Right renal pelvis (tissue), 4 donors: Measurements from ENCODE around the gene BOD1. TPM values are rescaled to one million over a fixed set of nuclear protein-coding genes. Genes with fewer than 3 reads are reported as not detected.
A peak's percentile ranks its signal among the peaks of the same experiment; 100 is the strongest.
"Not testable (repeated sequence)": the region's sequence is repeated elsewhere in the genome, so short reads cannot be mapped to it uniquely, and the experiment has no call there.

ENCODE experiments used
- DNase-seq, 4 donors: peaks; one replicate each; pipeline ENCODE4 v3.0.0-alpha.2; 2013; ENCODE audit warnings: low read depth in 4 of 4, low spot score in 3 of 4, missing footprints in 1 of 4
- polyA plus RNA-seq, 4 donors: library from polyadenylated mRNA; unstranded; fragments of 120-200 nt; gene quantifications; one replicate each; pipeline ENCODE4 v1.2.1, GENCODE V29; 2013; ENCODE audit not compliant: insufficient read length in 4 of 4

The BOD1 gene
- polyA plus RNA-seq, 4 donors, result 109 to 118 (median 116) TPM

DNA sequence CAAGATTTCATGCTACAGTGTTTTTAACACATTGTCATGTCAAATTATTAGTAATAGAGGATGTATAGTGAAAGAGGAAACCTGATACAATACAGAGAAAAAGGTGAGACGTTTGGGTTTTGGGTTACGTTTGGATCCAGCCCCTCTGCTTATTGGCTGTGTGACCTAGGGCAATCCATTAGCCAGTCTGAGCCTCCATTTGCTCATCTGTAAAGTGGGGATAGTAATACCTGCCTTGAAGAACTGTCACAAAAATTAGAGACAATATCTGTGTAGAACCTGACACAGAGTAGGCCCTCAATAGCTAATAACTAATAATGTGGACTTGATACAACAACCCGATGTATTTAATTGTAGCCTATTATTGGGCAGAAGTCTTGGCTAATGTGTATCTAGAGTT is 4.3 kb upstream of the BOD1 start:
- no peak for DNase-seq

DNA sequence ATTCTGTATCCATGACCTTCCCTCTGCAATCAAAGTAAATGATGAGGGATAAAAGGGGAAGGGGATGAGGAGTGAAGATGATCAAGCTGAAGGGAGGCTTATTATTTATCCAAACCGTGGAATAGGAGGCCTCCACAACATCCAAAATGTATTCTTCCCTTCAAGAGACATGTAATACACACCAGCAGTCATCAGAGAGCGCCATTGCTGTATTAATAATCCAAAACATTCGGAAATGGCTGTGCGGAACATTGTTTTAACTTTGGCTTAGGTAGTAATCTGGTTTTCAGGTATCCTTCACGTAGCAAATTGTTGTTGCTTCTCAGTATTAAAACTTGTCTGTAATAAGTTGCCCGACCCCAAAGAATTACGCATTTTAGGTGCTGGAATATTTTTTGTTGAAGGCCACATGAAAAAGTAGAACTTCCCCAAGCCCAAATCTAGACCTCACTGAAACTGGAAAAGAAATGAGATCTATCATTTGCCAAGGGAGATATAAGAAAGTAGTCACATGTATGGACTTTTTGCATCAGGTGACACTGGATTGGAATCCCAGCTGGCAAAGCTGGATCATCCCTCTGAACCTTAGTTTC is 2.6 kb upstream of the BOD1 start:
- peak in 1 of 4 donors; percentile 55 for DNase-seq

DNA sequence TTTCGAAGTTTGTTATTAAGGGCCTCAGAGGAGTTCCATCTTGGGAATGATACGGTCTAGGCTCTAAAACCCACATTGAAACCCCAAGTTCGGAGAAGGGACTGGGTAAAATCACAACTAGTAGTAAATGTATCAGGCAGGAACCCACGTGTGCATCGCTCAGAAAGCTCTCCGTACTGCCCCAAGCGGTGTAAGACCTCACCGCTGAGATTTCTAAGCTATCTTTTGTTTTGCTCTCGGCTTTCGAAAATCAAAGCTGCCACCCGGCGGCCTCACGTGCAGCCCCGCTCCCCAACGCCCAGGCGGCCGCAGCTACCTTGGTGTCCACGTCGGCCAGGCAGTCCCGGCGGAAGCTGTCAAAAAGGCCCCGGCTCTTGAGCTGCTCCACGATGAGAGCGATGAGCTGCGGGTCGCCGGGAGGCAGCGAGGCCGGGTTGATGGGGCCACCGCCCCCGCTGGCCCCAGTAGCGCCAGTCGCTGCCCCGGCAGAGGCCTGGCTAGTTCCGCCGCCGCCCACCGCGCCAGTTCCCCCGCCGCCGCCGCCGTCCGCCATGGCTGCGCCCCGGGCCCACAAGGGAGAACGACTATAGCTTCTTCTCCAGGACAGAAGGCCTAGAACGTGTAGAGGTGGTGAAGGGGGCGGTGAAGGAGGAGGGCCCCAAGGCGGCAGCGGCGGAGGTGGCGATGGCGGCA is 420 bp downstream of the BOD1 start:
- DNase-seq, result peak in 3 of 4 donors; percentile 35 to 57 (median 55)

DNA sequence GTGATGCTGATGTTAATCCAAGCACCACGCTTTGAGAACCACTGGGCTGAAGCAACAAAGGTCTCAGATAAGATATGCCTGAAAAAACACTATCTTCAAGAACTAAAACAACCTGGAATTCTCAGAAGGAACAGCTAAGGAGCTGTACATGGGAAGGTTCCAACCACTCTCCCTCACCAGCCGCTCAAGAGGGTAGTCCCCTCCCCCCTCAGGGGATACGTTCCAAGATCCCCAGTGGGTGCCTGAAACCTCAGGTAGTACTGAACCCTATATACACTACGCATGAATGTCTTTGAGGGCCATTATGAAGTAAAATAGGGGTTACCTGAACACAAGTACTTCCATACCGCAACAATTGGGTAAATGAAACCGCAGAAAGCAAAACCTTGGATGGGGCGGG is 1.9 kb downstream of the BOD1 start:
- no peak for DNase-seq

DNA sequence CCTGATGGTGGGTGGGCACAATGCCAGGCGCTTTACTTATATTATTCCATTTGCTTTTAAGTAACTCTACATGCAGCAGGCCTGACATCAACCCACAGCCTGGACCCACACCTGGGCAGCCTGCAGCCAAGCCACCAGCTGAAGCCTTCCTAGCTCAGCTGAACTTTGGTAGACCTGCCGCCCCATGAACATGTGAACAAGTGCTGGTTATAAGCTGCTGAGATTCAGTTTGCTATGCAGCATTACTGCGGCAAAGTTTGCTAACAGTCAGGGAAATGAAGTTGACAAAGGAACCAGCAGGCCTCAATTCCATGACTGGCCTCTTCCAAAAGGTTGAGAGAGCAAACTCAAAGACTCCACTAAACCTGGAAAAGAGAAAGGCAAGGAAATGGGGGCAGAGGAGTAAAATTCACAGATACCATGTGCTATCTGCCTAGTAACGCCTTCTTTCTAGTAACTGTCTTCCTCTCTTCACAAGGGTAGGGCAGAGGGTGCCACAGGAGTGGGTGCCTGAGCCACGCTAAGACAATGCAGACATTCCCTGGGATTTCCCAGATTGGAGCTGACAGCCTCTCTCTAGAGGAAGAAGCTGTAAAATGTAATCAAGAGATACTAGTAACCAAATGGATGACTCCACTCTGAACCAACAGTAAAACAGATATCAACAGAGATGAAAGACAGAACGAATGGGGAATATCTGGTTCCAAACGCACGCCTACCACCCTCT is 2.9 kb downstream of the BOD1 start:
- no peak for DNase-seq

DNA sequence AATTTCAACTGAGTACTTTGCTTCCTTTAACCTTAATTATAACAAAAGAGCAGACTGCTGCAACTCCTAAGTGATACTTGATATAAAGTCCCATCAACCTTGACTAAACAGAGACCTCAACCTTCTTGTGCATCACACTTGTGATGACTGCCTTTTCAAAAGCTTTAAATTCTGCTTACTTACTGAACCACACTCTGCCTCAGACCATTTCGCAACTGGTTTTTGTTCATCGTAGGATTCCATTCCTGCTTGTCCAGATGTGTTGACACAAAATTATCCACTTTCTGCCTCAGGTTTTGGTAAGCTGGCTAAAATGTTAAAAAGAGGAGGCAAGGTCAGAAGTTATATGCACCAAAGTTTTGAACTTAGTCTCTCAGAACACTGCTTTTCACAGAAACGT is 3.5 kb downstream of the BOD1 start:
- DNase-seq, result no peak

DNA sequence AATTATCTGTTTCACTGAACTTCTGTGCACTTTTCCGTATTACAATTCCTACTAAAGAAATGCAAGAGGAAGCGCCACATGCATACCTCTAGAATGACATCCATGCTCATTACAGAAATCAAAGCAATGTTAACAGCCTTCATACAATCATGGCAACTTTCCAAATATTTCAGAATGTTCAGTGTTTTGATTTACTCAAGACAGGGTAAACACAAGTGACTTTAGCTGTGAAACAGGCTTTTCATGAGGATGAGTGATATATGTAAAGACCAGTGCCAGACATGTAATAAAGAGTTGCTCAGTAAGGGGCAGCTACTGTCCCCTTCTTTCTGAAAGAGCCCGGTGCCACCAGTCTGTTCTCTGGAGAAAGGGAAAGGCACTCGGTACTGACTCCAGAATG is 4.7 kb downstream of the BOD1 start:
- DNase-seq, result no peak

DNA sequence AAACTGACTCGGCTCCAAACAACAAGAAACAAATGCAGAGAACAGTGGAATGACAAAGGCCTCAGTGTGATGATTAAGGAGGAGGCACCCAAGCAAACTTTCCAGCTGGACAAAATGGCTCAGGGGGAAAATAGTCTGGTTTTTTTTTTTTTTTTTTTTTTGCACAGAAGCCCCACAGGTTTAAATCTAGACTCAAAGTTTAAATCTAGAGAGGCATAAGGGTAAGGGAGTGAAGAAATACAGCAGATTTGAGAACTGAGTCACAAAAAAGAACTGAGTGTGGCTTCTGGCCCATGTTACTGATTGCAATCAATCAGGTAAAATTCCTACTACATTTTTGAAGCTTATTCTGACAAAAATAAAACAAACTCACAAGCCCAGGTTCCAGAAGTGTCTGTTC is 12.3 kb downstream of the BOD1 start:
- DNase-seq, result no peak

DNA sequence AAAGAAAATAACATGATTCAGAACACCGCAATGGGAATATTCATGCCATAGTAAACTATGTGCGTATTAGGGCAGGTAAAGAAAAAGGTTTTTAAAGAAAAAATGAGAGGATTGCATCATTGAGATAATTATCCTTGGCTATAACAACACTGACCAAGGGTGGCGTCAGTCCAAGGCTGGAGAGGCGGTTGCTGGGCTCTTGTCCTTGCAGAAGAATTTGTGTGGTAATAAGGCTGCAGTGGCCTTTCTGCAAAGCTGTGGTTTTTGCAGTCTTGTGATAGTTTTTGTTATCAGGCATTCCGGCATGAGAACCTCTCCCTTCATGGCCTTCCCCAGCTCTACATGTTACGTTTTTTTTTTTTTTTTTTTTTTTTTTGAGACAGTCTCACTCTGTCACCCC is 14.0 kb downstream of the BOD1 start:
- no peak for DNase-seq

DNA sequence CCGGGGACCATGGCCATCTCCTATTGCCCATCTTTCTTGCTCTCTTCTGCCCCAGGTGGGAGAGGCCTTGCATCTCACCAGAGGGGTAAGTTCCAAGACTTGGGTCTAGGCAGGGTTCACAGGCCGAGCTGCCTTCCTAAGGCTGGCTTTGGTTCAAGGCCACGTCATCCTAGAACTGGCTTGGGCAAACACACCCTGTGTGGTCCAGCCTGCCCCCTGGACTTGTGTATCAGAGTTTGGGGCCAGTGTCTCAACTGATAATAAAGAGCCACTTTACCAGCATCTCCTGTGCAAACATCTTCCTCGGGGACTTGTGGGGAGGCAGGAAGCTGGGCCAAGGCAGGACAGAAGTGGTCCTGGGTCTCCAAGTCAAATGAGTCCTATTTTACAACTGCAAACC is 17.8 kb downstream of the BOD1 start:
- no peak for DNase-seq

DNA sequence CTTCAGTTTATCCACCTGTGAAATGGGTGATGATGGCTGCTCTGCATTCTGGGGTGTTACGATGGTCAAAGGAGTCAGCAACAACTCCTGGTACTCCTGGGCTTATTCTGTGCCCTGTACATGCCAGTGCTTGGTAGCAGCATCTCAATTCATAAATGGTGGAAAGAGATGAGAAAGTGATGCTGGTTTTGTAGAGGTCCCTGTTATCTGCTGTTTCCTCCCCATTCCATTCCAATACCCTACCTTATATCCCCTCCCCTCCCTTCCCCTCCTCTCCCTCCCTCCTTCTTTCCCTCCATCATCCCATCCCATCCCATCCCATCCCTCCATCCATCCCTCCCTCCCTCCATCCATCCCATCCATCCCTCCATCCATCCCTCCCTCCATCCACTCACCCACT is 19.1 kb downstream of the BOD1 start:
- DNase-seq, result no peak

DNA sequence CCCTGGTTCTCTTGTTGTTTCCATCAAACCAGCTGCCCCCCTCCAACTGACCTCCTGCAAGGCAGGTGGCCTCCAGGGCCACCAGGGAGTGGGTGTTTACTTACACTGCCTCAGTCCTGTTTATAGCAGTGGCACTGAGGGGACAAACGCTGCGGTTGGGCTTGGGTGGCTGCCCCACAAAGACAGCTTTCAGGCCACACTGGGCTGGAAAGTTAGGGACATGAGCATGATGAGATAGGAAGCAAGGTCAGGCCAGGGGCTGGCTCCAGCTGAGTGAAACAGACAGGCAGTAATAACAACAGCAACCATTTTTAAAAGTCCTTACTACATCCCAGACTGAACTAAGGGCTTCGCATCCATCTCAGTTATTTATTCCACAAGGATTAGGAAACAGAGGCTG is 20.6 kb downstream of the BOD1 start:
- no peak for DNase-seq

DNA sequence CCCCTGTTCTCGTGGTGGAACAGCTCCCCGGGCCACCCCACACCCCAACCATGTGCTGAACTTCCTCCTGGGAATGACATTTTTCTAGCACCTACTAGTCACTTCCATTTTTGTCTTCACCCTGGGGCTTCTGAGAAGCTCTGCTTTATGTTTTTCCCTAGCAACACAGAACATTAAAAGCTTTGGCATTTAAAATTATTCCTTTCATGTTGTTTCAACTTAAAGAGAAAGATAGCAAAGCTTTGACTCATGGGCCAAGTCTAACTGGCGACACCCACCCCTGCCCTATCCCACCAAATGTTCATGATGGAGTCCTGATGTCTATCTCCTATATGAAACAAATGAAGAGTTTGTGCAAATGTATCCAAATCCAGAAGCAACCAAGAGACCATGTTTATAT is 22.4 kb downstream of the BOD1 start:
- no peak for DNase-seq

DNA sequence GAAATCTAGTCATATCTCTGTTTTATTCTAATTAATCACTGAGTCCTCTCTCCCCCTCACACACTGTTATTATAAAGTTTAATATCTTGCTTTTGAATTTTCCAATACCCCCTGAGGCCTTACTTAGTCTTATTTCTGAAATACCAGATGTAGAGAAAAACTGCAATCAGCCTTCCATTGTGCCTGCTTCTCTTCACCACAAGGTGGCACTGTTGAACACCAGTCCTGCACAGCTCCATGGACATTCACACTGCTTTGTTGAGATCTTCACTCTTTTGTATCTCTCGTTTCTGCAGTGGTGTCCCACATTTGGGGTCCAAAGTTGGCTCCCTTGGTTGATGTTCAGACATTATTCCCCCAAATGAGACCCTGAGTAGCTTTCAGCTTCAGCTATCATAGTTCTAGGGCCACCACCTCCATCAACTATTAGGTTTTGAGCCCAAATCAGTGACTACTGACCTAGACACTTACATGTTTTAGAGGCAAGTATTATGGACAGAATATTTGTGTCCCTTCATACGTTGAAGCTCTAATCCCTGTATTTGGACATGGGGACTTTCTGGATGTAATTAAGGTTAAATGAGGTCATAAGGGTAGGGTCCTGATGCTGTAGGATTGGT is 24.3 kb downstream of the BOD1 start:
- no peak for DNase-seq

DNA sequence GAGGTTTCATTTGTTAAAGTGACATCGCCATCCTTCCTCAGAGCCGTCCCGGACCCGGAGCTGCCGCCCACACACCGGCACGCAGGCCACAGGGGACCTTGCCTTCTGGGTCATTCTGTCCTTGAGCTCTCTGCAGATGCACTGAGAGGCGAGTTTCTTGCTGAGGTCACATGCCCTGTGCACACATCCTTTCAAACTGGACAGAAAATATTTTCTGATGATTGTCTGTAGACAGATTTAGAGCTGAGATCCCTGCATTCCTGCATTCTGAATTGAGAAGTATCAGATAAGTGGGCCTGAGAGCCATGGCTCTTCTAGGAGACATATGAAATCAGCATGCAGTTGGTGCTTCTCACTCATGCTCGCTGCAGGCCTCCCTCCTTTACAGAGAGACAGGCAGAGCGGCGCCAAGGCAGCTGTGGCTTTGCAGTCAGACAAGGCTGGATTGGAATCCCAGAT is 25.4 kb downstream of the BOD1 start:
- DNase-seq, result no peak

DNA sequence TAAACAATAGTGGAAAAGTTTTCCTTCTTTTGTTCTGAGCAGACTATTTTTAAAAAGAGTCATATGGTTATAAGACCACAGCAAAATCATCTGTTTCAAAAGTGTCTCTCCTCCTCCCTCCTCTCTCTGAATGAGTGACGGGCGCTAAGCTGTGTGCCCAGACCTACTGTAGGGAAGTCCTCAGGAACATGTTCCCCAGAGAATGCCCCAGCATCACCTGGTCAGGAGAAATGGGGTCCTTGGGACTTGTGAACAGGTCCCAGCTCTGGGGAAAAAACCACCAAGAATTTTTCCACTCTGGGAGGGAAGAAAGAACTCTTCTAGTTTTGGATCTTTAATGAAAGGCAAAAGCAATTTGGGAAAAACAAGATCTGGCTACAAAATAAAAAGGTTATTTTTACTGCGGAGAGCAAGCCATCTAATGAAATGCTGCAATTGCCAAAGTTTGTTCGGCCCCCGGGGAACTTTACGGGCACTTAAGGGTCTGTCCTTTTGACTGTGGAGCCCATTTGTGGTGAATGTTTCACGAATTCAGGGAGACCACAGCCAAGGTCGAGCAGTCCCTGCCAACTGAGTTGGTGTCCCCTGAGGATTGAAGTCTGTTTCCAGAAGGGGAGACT is 25.9 kb downstream of the BOD1 start:
- no peak for DNase-seq

DNA sequence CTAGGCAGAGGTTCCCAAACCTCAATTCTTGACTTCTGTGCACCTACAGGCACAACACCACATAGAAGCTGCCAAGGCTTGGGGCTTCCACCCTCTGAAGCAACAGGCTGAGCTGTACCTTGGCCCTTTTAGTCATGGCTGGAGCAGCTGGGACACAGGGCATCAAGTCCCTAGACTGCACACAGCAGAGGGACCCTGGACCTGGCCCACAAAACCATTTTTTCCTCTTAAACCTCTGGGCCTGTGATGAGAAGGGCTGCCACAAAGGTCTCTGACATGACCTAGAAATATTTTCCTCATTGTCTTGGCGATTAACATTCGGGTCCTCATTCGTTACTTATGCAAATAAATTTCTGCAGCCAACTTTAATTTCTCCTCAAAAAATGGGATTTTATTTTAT is 30.3 kb downstream of the BOD1 start:
- DNase-seq, result not testable (repeated sequence)

DNA sequence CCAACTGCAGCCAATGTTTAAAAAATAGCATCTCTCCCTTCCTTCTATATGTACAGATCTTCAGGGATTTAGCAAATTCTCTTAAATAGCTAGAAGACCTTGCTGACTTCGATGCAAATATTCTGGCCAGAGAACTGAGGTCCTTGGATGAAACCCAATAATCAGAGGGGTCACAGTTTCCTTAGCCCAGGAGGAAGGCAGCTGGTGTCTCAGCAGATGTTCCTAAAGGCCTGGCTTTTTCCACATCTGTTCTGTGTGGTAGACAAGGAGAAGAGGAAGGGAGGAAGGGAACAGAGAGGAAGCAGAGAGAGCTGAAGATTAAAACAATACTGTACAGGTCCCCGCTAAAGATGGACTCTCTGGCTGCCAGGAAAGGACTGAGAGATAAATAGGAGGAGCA is 33.1 kb downstream of the BOD1 start:
- no peak for DNase-seq

DNA sequence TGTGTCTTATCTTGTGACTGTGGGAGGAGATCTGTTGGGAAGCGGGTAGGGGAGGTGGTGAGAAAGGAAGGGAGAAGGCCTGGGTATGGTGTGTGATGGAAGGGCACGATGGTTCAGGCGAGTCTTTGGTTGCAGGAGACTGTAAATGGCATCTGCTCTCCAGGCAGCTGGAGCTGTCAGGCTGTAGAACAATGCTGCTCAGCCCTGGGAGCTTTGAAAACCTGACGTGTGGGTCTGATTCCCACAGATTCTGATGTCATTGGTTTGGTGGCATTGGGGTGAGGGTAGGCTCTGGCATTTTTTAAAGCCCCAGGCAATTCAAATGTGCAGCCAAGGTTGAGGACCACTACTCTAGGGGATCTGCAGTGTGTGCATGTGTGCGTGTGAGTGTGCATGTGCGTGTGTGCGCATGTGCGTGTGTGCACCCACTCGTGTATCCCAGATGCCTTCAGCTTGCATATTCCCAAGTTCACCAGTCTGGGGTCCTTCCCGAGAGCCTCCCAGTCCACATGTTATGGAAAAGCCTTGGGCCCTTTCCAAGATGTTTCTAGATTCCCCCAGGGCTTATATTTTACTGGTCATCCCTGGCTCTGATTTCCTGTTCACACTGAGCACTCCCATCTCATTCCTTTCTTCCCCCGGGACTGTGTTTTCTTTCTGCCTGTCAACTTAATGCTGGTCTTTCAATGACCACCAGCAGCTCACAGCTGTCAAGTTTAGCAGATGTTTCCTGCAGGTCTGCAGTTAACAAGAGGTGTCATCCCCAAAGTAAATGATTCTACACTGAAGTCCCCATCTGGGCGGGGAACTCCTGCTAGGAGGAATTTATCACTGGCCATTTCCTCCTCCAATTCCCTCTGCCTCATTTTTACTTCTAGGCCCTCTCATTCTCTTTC is 34.0 kb downstream of the BOD1 start:
- DNase-seq, result peak in 1 of 4 donors; percentile 9
